ENCODE data around the gene RXYLT1. TPM values are rescaled to one million over a fixed set of nuclear protein-coding genes. Genes with fewer than 3 reads are reported as not detected.

The RXYLT1 gene
- total RNA-seq, 1 donor from 2014 or later, result 13.3 TPM

- H3K4me1 ChIP-seq, result peaks cover 13% of the 10 kb centered on the region
- H3K27me3 ChIP-seq, result no peaks in the 10 kb centered on the region
- intact Hi-C loops (cut with DNase I), result no loop called here
- no peak for TF ChIP-seq CTCF (IDR thresholded peaks at IDR 0.05)
- no peak overlapping the region for H3K4me3 ChIP-seq
- no peaks in the 10 kb centered on the region for H3K9me3 ChIP-seq
- DNase-seq (no peak), ATAC-seq (no peak)
- H3K36me3 ChIP-seq, result no peaks in the 10 kb centered on the region
- H3K27ac ChIP-seq, result no peak overlapping the region
These were observed 78.3 kb downstream of the RXYLT1 start for GRCh38 chr12:63857771-63858670.

Other genes with a start within 250 kb of the RXYLT1 start
- 2.3 TPM for gene DPY19L2, start 111.4 kb upstream of the RXYLT1 start, total RNA-seq
- gene SRGAP1, start 64.8 kb downstream of the RXYLT1 start, total RNA-seq, result 11.4 TPM